ENCODE results near the gene RGS3.
"Not testable (repeated sequence)": the region's sequence is repeated elsewhere in the genome, so short reads cannot be mapped to it uniquely, and the experiment has no call there.

RGS3 gene

DNA sequence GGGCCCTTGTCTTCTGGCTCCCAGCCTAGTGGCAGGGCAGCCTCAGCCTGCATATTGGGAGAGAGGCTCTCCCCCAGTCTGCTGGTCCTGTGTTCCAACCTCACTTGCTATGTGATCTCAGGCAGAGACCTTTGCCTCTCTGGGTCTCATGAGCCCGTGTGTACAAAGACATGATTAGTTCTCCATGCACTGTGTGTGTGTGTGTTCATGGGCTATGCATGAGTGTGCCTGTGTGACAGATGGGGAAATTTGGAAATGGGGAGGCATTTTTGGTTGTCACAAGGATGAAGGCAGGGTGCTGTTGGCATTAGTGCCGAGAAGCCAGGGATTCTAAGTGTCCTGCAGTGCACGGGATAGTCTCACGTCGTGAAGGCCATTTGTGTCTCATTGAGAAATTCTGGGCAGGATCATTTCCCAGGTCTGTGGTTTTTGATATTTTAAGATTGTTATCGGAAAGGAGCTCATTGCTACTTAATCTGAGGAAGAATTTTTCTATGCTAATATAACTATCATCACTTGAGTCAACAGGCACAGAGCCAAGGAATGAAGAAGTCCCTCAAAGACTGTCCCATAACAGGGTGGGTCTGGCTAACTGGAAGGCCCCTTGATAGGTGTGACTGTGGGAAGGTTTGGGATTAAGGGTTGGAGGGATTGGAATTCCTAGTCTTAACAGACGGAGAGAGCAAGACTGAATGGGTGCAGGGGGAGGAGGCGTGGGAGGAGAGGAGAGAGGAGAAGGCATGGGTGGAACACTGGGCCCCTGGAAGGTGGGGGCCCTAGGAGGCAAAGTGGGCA, 168.5 kb downstream of the RGS3 start:
- Mint-ChIP-seq H3K4me1 (ENCODE audit: low read depth) (no peaks in the 10 kb centered on the region), H3K27me3 (ENCODE audit: low read depth) (no peaks in the 10 kb centered on the region), H3K9me3 (no peaks in the 10 kb centered on the region), H3K27ac (no peak overlapping the region), H3K36me3 (ENCODE audit: low read depth) (no peaks in the 10 kb centered on the region), H3K4me3 (no peak overlapping the region)

DNA sequence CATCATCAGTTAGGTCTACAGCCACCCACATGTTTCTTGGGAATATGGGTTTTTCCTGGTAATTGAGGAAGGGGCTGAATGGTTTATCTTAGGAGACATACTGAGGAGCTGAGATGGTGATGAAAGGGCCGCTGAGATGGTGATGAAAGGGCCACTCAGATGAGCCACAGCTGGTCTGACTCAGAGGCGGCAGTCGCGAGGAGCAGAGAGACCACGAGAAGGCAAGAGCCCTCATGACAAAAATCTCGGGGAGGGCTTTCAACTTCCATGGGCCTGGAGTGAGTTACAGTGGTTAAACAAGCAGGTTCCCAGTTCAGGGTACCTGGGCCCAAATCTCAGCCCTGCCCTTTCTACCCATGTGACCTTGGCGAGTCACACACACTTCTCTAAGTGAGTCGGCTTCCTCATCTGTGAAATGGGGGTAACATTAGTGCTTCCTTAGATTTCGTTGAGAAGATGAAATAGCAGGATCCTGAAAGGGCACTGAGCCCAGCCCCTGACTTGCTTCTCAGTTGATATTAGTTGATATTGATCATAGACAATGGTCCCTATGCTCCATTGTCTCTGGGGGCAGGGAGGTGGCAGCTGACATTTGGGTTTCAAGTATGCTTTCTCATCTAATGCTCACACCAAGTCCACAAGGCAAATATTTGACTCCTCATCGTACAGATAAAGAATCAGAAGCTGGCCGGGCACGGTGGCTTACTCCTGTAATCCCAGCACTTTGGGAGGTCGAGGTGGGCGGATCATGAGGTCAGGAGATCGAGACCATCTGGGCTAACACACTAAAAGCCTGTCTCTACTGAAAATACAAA, 169.5 kb downstream of the RGS3 start:
- Mint-ChIP-seq H3K27me3 (ENCODE audit: low read depth) (no peaks in the 10 kb centered on the region), H3K27ac (no peak overlapping the region), H3K9me3 (no peaks in the 10 kb centered on the region), H3K4me1 (ENCODE audit: low read depth) (no peaks in the 10 kb centered on the region), H3K4me3 (no peak overlapping the region), H3K36me3 (ENCODE audit: low read depth) (no peaks in the 10 kb centered on the region)

DNA sequence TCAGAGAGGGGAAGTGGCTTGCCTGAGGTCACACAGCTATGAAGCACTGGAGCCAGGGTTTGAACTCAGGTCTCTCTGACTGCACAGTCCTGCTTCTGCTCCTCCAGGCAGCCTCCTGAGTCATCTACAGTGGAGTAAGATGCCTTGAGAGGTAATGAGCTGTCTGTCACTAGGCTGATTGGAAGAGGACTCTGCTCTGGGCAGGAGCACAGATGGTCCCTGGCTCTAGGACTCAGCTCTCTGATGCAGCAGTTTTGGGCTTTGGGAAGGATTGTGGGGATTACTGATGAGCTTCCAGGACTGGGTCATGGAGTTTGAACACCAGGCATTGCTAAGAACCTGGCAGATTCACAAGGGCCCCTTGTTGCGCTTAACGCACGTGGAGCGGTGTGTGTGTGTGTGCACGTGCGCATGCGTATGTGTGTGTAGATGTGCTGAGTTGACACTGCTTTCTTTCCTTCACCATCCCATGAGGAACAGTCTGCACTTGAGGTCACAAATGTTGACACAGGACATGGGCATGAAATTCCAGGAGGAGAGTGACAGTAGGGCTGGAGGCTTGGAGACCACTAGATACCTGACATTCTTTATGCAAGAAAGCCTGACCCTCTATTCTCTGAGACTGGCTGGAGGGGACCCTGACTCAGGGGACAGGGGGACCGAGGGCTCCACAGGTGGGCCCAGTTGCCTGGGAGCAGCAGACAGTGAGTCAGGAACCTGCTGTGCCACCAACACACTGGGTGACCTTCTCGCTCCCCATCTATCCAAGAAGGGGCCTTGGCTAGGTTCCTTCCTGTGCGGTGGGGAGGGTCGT, 170.5 kb downstream of the RGS3 start:
- no peaks in the 10 kb centered on the region for H3K36me3 Mint-ChIP-seq (ENCODE audit: low read depth)
- H3K9me3 Mint-ChIP-seq = no peaks in the 10 kb centered on the region
- H3K27ac Mint-ChIP-seq = no peak overlapping the region
- no peaks in the 10 kb centered on the region for H3K4me1 Mint-ChIP-seq (ENCODE audit: low read depth)
- H3K4me3 Mint-ChIP-seq = no peak overlapping the region
- no peaks in the 10 kb centered on the region for H3K27me3 Mint-ChIP-seq (ENCODE audit: low read depth)

DNA sequence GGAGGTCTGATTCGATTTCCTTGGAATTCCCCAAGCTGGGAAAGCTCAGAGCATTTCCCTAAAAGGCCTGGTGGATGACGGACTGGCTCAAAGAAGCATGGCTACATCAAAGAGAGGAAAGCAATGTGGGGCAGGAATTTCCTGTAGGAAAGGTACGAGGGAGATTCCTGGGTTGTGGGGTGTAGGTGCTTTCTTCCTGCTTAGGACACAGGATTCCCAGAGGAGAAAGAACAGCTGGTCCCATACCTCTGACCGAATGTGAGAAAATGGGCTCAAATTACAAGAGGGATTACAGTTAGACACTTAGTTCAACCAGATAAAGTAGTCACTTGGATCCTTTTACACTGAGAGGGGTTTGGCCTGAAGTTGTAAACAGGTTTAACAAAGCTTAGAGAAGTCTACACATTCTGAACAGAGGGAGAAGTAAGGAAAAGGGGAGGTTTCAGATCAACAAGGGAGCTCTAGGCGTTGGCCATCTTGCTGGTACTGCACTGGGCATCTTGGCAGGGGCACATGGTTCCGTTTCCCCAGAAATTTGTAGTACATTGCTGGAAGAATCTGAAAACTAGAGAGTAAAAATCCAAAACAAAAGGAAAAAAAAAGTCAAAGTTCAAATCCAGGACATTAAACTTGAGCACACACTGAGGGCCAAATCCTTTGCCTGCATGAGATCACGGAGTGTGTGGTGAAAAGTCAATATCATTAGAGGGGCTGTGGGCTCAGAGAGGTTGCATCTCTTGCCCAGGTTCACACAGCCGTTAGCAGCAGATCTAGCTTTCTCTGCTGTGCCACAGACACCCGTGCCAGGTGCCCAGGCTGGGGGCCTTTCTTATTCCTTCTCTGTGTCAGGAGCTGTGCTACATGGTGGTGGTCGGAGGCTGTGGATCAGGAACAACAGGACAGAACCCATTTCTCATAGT, 171.3 kb downstream of the RGS3 start:
- Mint-ChIP-seq H3K27ac (no peak overlapping the region), H3K27me3 (ENCODE audit: low read depth) (no peaks in the 10 kb centered on the region), H3K36me3 (ENCODE audit: low read depth) (no peaks in the 10 kb centered on the region), H3K4me1 (ENCODE audit: low read depth) (no peaks in the 10 kb centered on the region), H3K9me3 (no peaks in the 10 kb centered on the region), H3K4me3 (no peak overlapping the region)

DNA sequence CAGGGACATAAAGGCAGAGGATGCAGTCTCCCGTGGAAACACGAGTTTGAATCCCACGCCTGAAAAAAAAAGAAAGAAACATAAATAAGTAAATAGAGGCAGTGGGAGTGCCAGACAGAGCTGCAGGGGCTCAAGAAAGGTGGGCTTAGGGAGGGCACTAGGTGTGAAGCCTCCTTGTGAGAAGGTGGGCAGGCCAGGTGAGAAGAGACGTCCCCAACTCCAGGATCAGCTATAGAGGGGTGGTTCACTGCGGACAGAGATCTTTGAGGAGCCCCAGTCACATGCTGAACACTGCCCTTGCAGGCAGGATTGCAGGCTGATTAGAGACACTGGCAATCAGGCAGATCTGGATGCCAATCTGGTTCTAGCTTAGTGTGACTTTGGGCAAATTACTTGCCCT, 172.1 kb downstream of the RGS3 start:
- Mint-ChIP-seq H3K4me1 (ENCODE audit: low read depth) (no peaks in the 10 kb centered on the region), H3K27ac (no peak overlapping the region), H3K36me3 (ENCODE audit: low read depth) (no peaks in the 10 kb centered on the region), H3K9me3 (no peaks in the 10 kb centered on the region), H3K4me3 (no peak overlapping the region), H3K27me3 (ENCODE audit: low read depth) (no peaks in the 10 kb centered on the region)

DNA sequence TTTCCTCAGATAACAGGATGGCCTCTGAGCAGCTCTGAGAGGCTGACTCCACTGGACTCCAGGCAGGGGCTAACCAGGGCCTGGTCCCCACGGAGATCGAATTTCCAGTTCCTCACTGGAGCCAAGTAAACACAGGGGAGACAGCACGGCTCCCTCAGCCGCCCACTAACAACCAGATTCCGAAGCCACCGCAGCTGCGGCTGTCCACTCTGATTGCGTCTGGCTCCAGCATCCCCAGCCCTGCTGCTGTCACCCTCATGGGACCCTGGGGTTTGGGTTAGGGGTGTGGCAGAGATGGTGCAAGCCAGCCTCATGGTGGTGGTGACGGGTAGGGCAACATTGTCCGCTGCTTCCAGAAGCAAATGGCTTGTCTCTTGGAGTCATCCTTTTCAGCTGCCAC, 172.6 kb downstream of the RGS3 start:
- H3K27ac Mint-ChIP-seq = no peak overlapping the region
- H3K9me3 Mint-ChIP-seq = no peaks in the 10 kb centered on the region
- H3K4me1 Mint-ChIP-seq (ENCODE audit: low read depth) = no peaks in the 10 kb centered on the region
- H3K27me3 Mint-ChIP-seq (ENCODE audit: low read depth) = peaks cover 2% of the 10 kb centered on the region
- H3K36me3 Mint-ChIP-seq (ENCODE audit: low read depth) = no peaks in the 10 kb centered on the region
- H3K4me3 Mint-ChIP-seq = no peak overlapping the region

DNA sequence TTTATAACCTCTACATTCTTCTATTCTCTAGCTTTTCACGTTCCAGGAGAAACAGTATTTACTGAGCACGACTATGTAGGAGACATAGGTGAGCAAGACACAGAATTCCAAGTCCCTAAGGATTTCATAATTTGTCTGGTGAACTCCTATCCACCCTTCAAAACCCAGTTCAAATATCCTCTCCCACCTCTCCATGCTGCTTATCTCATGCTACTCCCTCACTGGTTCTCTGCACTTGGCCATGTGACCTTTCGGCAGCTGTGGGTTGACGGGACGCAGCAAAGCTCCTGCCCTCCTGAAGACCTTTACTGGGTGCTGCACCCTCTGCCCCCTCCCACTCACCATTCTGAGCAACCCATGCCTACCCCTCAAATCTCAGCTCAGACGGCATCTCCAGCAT, 173.2 kb downstream of the RGS3 start:
- Mint-ChIP-seq H3K27ac (no peak overlapping the region), H3K4me3 (no peak overlapping the region), H3K4me1 (ENCODE audit: low read depth) (no peaks in the 10 kb centered on the region), H3K36me3 (ENCODE audit: low read depth) (no peaks in the 10 kb centered on the region), H3K9me3 (no peaks in the 10 kb centered on the region), H3K27me3 (ENCODE audit: low read depth) (peaks cover 5% of the 10 kb centered on the region)

DNA sequence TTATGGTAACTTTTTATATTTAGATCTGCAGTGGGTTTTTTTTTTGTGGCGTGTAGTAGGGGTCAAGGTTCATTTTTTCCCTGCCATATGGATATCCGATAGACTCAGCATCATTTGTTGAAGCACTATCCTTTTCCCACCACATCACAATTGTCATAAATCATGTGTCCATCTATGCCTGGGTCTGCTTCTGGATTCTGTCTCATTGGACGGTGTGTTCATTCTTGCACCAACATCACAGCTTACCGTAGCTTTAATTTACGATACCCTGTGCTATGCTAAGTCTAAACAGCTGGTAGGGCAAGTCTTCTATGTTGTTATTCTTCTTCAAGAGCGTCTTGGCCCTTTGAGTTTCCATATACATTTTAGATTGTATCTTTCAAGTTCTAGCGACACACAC, 175.0 kb downstream of the RGS3 start:
- H3K4me1 Mint-ChIP-seq (ENCODE audit: low read depth) = no peaks in the 10 kb centered on the region
- peaks cover 21% of the 10 kb centered on the region for H3K27me3 Mint-ChIP-seq (ENCODE audit: low read depth)
- H3K4me3 Mint-ChIP-seq = no peak overlapping the region
- H3K9me3 Mint-ChIP-seq = no peaks in the 10 kb centered on the region
- no peak overlapping the region for H3K27ac Mint-ChIP-seq
- no peaks in the 10 kb centered on the region for H3K36me3 Mint-ChIP-seq (ENCODE audit: low read depth)

DNA sequence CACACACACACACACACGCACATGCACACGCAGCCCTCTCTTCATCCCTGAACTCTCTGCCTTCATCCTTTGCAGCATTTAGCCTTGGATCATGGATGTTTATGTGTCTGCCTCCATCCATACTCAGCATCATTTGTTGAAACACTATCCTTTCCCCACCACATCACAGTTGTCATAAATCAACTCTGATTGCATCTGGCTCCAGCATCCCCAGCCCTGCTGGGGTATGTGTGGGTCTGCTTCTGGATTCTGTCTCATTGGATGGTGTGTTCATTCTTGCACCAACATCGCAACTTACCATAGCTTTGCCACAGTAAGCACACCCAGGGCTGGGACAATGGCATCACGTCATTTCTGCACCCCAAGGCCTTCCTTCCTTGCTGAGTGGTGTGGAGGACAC, 175.4 kb downstream of the RGS3 start:
- H3K9me3 Mint-ChIP-seq = no peaks in the 10 kb centered on the region
- no peaks in the 10 kb centered on the region for H3K4me1 Mint-ChIP-seq (ENCODE audit: low read depth)
- no peaks in the 10 kb centered on the region for H3K36me3 Mint-ChIP-seq (ENCODE audit: low read depth)
- H3K27ac Mint-ChIP-seq = no peak overlapping the region
- H3K27me3 Mint-ChIP-seq (ENCODE audit: low read depth) = peaks cover 24% of the 10 kb centered on the region
- H3K4me3 Mint-ChIP-seq = no peak overlapping the region

DNA sequence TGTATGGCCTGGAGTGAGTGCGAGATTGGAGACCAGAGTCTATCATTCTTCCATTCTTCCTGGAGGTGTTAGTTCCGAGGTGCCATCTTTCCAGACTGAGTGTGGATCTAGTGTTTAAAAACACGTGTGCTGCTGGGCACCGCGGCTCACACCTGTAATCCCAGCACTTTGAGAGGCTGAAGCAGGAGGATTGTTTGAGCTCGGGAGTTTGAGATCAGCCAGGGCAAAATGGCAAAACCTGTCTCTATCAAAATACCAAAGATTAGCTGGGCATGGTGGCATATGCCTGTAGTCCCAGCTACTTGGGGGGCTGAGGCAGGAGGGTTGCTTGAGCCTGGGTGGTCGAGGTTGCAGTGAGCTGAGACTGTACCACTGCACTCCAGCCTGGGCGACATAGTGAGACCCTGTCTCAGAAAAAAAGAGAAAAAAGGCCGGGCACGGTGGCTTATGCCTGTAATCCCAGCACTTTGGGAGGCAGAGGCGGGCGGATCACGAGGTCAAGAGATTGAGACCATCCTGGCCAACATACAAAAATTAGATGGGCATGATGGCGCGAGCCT, 176.0 kb downstream of the RGS3 start:
- H3K4me1 Mint-ChIP-seq (ENCODE audit: low read depth); H3K4me3 Mint-ChIP-seq; H3K27ac Mint-ChIP-seq; H3K9me3 Mint-ChIP-seq; H3K36me3 Mint-ChIP-seq (ENCODE audit: low read depth): not testable (repeated sequence)
- H3K27me3 Mint-ChIP-seq (ENCODE audit: low read depth) = peaks cover 30% of the 10 kb centered on the region

DNA sequence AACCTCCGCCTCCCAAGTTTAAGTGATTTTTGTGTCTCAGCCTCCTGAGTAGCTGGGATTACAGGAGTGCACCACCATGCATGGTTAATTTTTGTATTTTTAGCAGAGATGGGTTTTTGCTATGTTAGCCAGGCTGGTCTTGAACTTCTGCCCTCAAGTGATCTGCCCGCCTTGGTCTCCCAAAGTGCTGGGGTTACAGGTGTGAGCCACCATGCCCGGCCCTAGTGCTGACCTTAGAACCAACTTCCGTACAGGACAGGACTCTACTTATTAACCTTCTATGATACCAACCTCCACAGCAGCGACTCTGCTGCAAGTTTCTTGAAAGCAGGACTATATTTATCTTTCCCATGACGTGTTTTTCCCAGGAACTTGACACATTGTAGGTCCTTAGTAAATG, 176.9 kb downstream of the RGS3 start:
- Mint-ChIP-seq H3K4me3 (no peak overlapping the region), H3K4me1 (ENCODE audit: low read depth) (no peaks in the 10 kb centered on the region), H3K9me3 (no peaks in the 10 kb centered on the region), H3K36me3 (ENCODE audit: low read depth) (no peaks in the 10 kb centered on the region), H3K27me3 (ENCODE audit: low read depth) (peaks cover 36% of the 10 kb centered on the region), H3K27ac (no peak overlapping the region)

DNA sequence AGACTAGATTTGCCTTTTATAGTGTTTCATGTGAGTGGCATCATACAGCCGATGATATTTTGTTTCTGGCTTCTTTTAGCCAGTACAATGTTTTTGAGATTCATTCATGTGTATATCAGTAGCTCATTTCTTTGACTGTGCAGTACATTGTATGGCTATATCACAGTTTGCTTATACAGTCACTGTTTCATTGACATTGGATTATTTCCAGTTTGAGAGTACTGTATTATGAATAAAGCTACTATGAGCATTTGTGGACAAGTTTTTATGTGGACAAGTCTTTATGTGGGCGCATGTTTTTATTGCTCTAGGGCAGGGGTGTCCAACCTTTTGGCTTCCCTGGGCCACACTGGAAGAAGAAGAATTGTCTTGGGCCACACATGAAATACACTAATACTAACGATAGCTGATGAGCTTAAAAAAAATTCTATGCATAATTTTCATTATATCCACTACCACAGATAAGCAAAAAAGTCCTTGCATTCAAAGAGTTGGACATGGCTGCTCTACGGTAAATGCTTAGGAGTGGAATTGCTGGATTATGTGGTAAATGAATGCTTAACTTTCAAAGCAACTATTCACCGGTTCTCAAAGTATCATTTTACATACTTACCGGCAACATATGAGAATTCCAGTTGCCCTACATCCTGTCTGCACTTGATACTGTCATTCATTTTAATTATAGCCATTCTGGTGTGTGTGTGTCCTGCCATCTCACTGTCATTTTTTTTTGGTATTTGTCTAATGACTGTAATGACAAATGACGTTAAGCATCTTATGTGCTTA, 177.8 kb downstream of the RGS3 start:
- no peaks in the 10 kb centered on the region for H3K36me3 Mint-ChIP-seq (ENCODE audit: low read depth)
- no peak overlapping the region for H3K4me3 Mint-ChIP-seq
- H3K27ac Mint-ChIP-seq = no peak overlapping the region
- H3K4me1 Mint-ChIP-seq (ENCODE audit: low read depth) = no peaks in the 10 kb centered on the region
- H3K27me3 Mint-ChIP-seq (ENCODE audit: low read depth) = peaks cover 40% of the 10 kb centered on the region
- H3K9me3 Mint-ChIP-seq = no peaks in the 10 kb centered on the region

DNA sequence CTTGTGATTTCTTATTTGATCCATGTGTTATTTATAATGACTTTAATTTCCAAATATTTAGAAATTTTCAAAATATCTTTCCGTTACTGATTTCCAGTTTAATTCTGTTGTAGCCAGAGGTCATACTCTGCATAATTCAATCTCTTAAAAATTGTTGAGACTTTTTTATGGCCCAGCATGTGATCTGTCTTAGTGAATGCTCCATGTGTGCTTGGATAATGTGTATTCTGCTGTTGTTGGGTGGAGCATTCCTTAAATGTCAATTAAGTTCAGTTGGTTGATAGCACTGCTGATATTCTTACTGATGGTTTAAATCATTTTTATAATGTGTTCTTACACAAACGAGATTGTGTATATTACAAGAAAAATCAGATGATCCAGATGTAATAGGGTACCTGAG, 180.8 kb downstream of the RGS3 start:
- no peak overlapping the region for H3K27ac Mint-ChIP-seq
- H3K36me3 Mint-ChIP-seq (ENCODE audit: low read depth) = no peaks in the 10 kb centered on the region
- H3K9me3 Mint-ChIP-seq = no peaks in the 10 kb centered on the region
- H3K4me3 Mint-ChIP-seq = no peak overlapping the region
- no peaks in the 10 kb centered on the region for H3K4me1 Mint-ChIP-seq (ENCODE audit: low read depth)
- H3K27me3 Mint-ChIP-seq (ENCODE audit: low read depth) = peaks cover 40% of the 10 kb centered on the region

Data from T-helper 1 cell treated with Interleukin-12 subunit alpha and Interleukin-12 subunit beta and Interleukin-4 antibody, amounts not matched to agents 30 μg/mL and 1 μg/mL, for 36 hours (primary cell).